Measurements from ENCODE around the gene TCTA.

The TCTA gene

DNA sequence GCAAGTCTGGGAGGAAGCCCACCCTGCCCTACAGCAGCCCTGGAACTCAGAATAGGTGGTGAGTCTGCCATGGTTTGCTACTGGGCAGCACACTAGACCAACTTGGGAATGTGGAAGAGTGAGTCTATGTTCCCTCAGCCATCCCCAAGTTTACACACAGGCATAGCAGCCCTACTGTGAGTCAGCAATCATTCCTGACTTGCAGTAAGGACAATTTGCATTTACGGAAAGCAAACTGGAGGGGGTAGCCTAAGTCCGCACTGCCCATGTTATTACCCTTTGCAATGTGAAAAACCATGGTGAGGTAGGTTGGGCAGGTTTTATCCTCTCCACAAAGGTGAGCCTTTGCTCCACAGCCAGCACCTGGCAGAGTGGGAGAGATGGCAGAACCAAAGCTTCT is 4.6 kb downstream of the TCTA start:
- no peak for DNase-seq (ENCODE audit: extremely low read depth, insufficient read length)
- H3K36me3 ChIP-seq (ENCODE audit: control insufficient read depth, insufficient read depth, low read length) = peaks cover 21% of the 10 kb centered on the region
- H3K27me3 ChIP-seq (replicated peaks; ENCODE audit: control insufficient read depth, insufficient read depth, low read length) = no peaks in the 10 kb centered on the region
- H3K4me3 ChIP-seq (replicated peaks; ENCODE audit: low read depth, low read length) = no peak overlapping the region
- TF ChIP-seq, protein P1, sequence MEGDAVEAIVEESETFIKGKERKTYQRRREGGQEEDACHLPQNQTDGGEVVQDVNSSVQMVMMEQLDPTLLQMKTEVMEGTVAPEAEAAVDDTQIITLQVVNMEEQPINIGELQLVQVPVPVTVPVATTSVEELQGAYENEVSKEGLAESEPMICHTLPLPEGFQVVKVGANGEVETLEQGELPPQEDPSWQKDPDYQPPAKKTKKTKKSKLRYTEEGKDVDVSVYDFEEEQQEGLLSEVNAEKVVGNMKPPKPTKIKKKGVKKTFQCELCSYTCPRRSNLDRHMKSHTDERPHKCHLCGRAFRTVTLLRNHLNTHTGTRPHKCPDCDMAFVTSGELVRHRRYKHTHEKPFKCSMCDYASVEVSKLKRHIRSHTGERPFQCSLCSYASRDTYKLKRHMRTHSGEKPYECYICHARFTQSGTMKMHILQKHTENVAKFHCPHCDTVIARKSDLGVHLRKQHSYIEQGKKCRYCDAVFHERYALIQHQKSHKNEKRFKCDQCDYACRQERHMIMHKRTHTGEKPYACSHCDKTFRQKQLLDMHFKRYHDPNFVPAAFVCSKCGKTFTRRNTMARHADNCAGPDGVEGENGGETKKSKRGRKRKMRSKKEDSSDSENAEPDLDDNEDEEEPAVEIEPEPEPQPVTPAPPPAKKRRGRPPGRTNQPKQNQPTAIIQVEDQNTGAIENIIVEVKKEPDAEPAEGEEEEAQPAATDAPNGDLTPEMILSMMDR (IDR thresholded peaks at IDR 0.05; ENCODE audit: insufficient read depth, low read length, poor library complexity, severe bottlenecking) = no peak

DNA sequence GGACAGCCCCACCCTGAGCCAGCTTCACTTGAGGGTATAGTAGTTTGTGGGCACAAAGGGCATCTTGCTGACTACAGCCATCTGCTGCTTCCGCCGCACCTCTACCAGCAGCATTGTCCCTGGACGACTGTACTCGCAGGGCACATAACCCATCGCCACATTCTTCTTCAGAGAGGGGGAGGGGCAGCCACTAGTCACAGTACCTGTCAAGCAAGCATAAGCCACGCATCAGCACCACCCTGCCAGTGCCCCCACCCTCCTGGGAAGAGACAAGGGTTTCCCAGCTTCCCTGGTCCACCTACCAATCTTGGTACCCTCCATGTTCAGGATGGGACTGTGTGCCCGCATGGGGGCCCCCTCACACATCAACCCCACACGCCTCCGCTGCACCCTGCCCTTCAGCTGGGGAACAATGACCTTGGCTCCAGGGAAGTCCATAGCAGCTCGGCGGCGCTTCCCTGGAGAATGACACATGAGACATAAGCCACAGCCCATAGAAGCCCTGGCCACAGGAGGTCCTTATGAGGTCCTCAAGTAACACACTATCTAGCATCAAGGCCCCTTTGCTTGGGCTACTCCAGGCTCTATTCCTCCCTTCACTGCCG is 5.4 kb downstream of the TCTA start:
- no peaks in the 10 kb centered on the region for H3K27me3 ChIP-seq (replicated peaks; ENCODE audit: control insufficient read depth, insufficient read depth, low read length)
- TF ChIP-seq, protein P1 (IDR thresholded peaks at IDR 0.05; ENCODE audit: insufficient read depth, low read length, poor library complexity, severe bottlenecking) = no peak
- H3K4me3 ChIP-seq (replicated peaks; ENCODE audit: low read depth, low read length) = no peak overlapping the region
- peaks cover 23% of the 10 kb centered on the region for H3K36me3 ChIP-seq (ENCODE audit: control insufficient read depth, insufficient read depth, low read length)
- DNase-seq (ENCODE audit: extremely low read depth, insufficient read length) = no peak

DNA sequence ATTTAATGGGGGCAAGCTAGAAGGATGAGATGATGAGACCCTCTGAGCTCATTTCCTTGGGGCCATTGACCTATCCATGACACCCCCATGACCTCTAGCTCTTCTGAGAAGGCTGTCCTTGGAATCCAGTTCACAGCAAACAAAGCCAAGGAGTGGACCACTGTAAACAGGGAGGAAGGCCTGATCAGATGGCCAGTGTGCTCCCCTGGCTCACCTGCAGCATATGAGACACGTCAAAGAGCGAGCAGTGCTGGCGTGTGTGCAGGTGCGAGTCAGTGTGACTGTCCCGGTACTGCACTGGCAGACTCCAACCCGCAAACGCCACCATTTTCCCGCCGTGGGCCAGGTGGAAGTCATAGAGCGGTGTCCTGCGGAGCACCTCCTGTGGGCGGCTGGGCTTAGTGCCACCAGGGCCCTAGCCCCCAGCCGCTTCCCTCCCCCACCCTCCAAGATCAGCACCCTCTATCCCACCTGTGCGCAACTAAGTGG is 9.7 kb downstream of the TCTA start:
- Histone ChIP-seq H3K36me3 (ENCODE audit: control insufficient read depth, insufficient read depth, low read length) (peaks cover 22% of the 10 kb centered on the region), H3K27me3 (replicated peaks; ENCODE audit: control insufficient read depth, insufficient read depth, low read length) (no peaks in the 10 kb centered on the region), H3K4me3 (replicated peaks; ENCODE audit: low read depth, low read length) (no peak overlapping the region)
- DNase-seq (ENCODE audit: extremely low read depth, insufficient read length) = no peak
- TF ChIP-seq, protein P1 (IDR thresholded peaks at IDR 0.05; ENCODE audit: insufficient read depth, low read length, poor library complexity, severe bottlenecking) = no peak

DNA sequence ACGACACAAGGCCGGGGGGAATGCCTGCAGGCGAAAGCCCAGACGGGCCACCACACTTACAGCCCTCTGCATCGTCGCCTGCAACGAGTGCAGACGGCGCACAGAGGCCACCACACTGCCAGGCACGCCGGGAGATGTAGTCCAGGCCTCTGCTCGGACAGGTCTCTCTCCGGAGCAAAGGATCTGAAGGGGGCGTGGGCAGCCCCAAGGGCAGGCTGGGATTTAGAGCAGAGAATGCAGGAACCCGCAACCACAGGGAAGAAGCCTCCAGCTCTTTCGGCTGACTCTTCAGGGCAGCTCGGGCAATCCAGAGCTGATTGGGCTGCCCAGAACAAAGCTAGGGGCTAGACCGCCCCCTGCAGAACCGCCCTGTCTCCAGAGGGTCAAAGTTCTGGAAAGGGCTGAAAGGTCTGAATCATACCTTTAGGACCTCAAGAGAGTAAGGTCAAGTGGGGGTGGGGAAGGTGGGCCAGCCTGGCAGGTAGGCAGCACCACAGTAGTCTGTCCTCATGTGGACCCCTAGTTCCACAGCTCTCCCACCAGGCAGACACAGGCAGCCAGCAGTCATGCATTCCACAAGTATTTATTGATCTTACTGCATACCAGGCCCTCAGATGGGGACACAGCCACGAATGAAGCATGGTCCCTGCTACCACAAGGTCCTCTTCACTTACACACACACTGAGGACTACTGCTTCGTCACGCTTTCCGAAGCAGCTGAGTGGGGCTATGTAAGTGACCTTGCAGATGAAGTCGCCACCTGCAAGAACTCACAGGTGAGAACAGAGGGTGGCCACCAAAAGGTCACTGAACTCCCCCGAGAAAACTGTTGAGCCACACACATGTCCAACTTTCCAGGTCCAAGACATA is 10.4 kb downstream of the TCTA start, which contains the start of gene AMT:
AMT (minus strand) TSS at position 95 of the 870 bp plus-strand sequence; CDS start at position 72, 23 bp downstream.
- no peak for DNase-seq (ENCODE audit: extremely low read depth, insufficient read length)
- Histone ChIP-seq H3K36me3 (ENCODE audit: control insufficient read depth, insufficient read depth, low read length) (peaks cover 20% of the 10 kb centered on the region), H3K4me3 (replicated peaks; ENCODE audit: low read depth, low read length) (no peak within 1 kb of the TSS), H3K27me3 (replicated peaks; ENCODE audit: control insufficient read depth, insufficient read depth, low read length) (no peaks in the 10 kb centered on the region)
- TF ChIP-seq, protein P1 (IDR thresholded peaks at IDR 0.05; ENCODE audit: insufficient read depth, low read length, poor library complexity, severe bottlenecking) = no peak

DNA sequence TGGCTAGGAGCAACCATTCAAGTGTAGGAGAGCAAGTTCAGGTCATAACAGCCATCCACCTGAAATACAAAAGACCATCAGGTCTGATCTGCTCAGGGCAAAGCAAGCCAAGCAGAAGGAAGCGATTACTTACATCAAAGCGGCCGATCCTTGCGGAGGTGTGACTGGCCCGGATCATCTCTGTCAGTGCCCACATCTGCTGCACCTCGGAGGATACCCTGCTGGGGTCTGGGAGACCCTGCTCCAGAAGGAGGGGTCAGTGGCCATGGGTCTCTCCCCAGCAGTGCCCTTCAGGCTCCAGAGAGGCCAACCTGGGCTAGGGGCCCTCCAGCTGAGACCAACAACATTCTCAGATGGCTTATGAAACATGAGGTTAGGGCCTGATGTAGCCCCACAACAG is 12.6 kb downstream of the TCTA start:
- Histone ChIP-seq H3K27me3 (replicated peaks; ENCODE audit: control insufficient read depth, insufficient read depth, low read length) (no peaks in the 10 kb centered on the region), H3K36me3 (ENCODE audit: control insufficient read depth, insufficient read depth, low read length) (peaks cover 15% of the 10 kb centered on the region), H3K4me3 (replicated peaks; ENCODE audit: low read depth, low read length) (no peak overlapping the region)
- DNase-seq (ENCODE audit: extremely low read depth, insufficient read length) = no peak
- TF ChIP-seq, protein P1 (IDR thresholded peaks at IDR 0.05; ENCODE audit: insufficient read depth, low read length, poor library complexity, severe bottlenecking) = no peak

Data from GM06990 (cell line).